GM23338 (cell line): Measurements from ENCODE around the gene MYLK. TPM values are rescaled to one million over a fixed set of nuclear protein-coding genes. Genes with fewer than 3 reads are reported as not detected.

ENCODE experiments used
- ATAC-seq: fragments of 200-7000 bp; cut with Tn5 transposase; 3 replicates; pipeline ENCODE4 v1.9.1; 2020
- DNase-seq: peaks from one replicate; pipeline ENCODE4 v3.0.0-alpha.2; 2015; ENCODE audit warnings: low spot score
- H2AFZ ChIP-seq: fragments of 200-600 bp; sonication (generic); 2 replicates; pipeline ENCODE4 v1.8.0; 2016; ENCODE audit warnings: antibody characterized with exemption, mild to moderate bottlenecking, moderate library complexity
- H3F3A ChIP-seq: fragments of 200-600 bp; sonication (generic); replicated peaks from 2 replicates; pipeline ENCODE4 v1.8.0; 2017; ENCODE audit warnings: antibody characterized with exemption, mixed run types, low read depth
- H3K27ac ChIP-seq: fragments of 200-600 bp; sonication (generic); 2 replicates; pipeline ENCODE4 v1.6.1; 2016; ENCODE audit warnings: low read depth
- H3K27me3 ChIP-seq: fragments of 200-600 bp; sonication (generic); 2 replicates; pipeline ENCODE4 v1.8.0; 2016; ENCODE audit warnings: mild to moderate bottlenecking, mixed run types, moderate library complexity; ENCODE audit not compliant: insufficient read depth
- H3K36me3 ChIP-seq: fragments of 200-600 bp; sonication (generic); 2 replicates; pipeline ENCODE4 v1.8.0; 2016; ENCODE audit warnings: mild to moderate bottlenecking; ENCODE audit not compliant: insufficient read depth
- H3K4me1 ChIP-seq: fragments of 200-600 bp; sonication (generic); 2 replicates; pipeline ENCODE4 v1.8.0; 2016; ENCODE audit warnings: mild to moderate bottlenecking, moderate library complexity; ENCODE audit not compliant: insufficient read depth
- H3K4me2 ChIP-seq: fragments of 200-600 bp; sonication (generic); 2 replicates; pipeline ENCODE4 v1.7.1; 2017; ENCODE audit warnings: mixed run types
- H3K4me3 ChIP-seq: fragments of 200-600 bp; sonication (generic); 2 replicates; pipeline ENCODE4 v1.6.1; 2016; ENCODE audit warnings: mixed run types
- H3K79me2 ChIP-seq: fragments of 200-600 bp; sonication (generic); replicated peaks from 2 replicates; pipeline ENCODE4 v1.8.0; 2017; ENCODE audit warnings: mild to moderate bottlenecking; ENCODE audit not compliant: insufficient read depth
- H3K9me2 ChIP-seq: fragments of 200-600 bp; sonication (generic); 2 replicates; pipeline ENCODE4 v1.8.0; 2017; ENCODE audit not compliant: insufficient read depth
- H4K20me1 ChIP-seq: fragments of 200-600 bp; sonication (generic); replicated peaks from 2 replicates; pipeline ENCODE4 v1.8.0; 2017; ENCODE audit warnings: mild to moderate bottlenecking; ENCODE audit not compliant: insufficient read depth
- H3K27ac Mint-ChIP-seq: 2 replicates; pipeline ENCODE4 v1.8.0; 2020; ENCODE audit warnings: inconsistent platforms, mild to moderate bottlenecking, moderate library complexity, mixed read lengths
- H3K27me3 Mint-ChIP-seq: 3 replicates; pipeline ENCODE4 v1.8.0; 2022; ENCODE audit warnings: low read depth, mild to moderate bottlenecking, moderate library complexity, mixed read lengths, inconsistent platforms; ENCODE audit not compliant: insufficient read depth, poor library complexity
- H3K36me3 Mint-ChIP-seq: 3 replicates; pipeline ENCODE4 v1.8.0; 2021; ENCODE audit warnings: low read depth, mild to moderate bottlenecking, inconsistent platforms, moderate library complexity, mixed read lengths
- H3K4me1 Mint-ChIP-seq: 3 replicates; pipeline ENCODE4 v1.8.0; 2020; ENCODE audit warnings: mild to moderate bottlenecking, inconsistent platforms, mixed read lengths
- H3K4me3 Mint-ChIP-seq: 3 replicates; pipeline ENCODE4 v1.8.0; 2021; ENCODE audit warnings: moderate library complexity, mild to moderate bottlenecking, inconsistent platforms, mixed read lengths
- H3K9me3 Mint-ChIP-seq: 3 replicates; pipeline ENCODE4 v1.8.0; 2020; ENCODE audit warnings: moderate library complexity, mild to moderate bottlenecking, inconsistent platforms, mixed read lengths
- CREB1 ChIP-seq: fragments of 250-450 bp; sonication (Bioruptor Pico); IDR thresholded peaks from 2 replicates; pipeline ENCODE4 v1.5.0; 2020; ENCODE audit warnings: low read depth, mild to moderate bottlenecking, moderate library complexity
- EZH2phosphoT487 ChIP-seq: fragments of 200-600 bp; sonication (generic); IDR thresholded peaks from one replicate; pipeline ENCODE4 v1.8.1; 2018; ENCODE audit warnings: antibody characterized with exemption; ENCODE audit not compliant: unreplicated experiment
- NANOG ChIP-seq: IDR thresholded peaks from 2 replicates; pipeline ENCODE4 v1.6.1; 2016; ENCODE audit warnings: antibody characterized with exemption, borderline replicate concordance
- POLR2AphosphoS5 ChIP-seq: IDR thresholded peaks from 2 replicates; pipeline ENCODE4 v1.6.1; 2016; ENCODE audit warnings: antibody characterized with exemption, low read depth
- ZNF114 ChIP-seq: fragments of 250-450 bp; sonication (Bioruptor Pico); IDR thresholded peaks from 2 replicates; pipeline ENCODE4 v1.5.0; 2020; ENCODE audit warnings: mild to moderate bottlenecking, moderate library complexity
- ZNF331 ChIP-seq: fragments of 250-450 bp; sonication (Bioruptor Pico); IDR thresholded peaks from 2 replicates; pipeline ENCODE4 v1.5.0; 2020; ENCODE audit warnings: low read depth, mild to moderate bottlenecking, moderate library complexity
- polyA plus RNA-seq: library from polyadenylated mRNA; unstranded; fragments of >200 nt; fragmentation: Nextera tagmentation; extraction: Ambion mirVana; gene quantifications from 2 replicates; pipeline ENCODE4 v1.2.1, GENCODE V29; 2016
- total RNA-seq: library from RNA; depleted of rRNA; stranded (reverse); fragments of >200 nt; shearing (Covaris generic); gene quantifications from 2 replicates; pipeline ENCODE4 v1.2.3, GENCODE V29; 2014
- TF ChIP-seq, protein P1 (sequence below): IDR thresholded peaks from one replicate; pipeline ENCODE4 v1.6.1; 2018; ENCODE audit warnings: antibody characterized with exemption; ENCODE audit not compliant: unreplicated experiment
- TF ChIP-seq, protein P2 (sequence below): IDR thresholded peaks from 2 replicates; pipeline ENCODE4 v1.6.1; 2016; ENCODE audit warnings: antibody characterized with exemption
- TF ChIP-seq, protein P3 (sequence below): fragments of 250-450 bp; sonication (Bioruptor Pico); IDR thresholded peaks from 2 replicates; pipeline ENCODE4 v1.5.0; 2020; ENCODE audit warnings: mild to moderate bottlenecking, moderate library complexity

Gene MYLK
- total and polyA plus RNA-seq, 2 experiments from 2014 or later, result 11.5 to 17.9 TPM

DNA sequence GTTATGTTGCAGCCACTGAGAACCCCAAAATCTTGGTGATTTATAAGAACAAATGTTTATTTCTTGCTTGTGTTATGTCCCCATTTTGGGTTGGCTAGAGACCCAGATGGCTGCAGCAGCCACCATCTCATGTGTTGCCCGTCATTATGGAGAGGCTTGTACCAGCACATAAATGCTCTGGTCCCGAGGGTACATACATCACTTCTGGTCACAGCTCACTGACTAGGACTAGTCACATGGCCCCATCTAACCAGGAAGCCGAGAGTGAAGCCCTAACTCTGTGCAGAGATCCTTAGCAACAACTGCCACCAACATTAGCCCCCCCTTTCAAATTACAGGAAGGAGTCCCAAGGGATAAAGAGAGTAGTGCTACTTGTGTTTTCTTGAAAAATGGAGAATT, 273.8 kb downstream of the MYLK start:
- H3F3A ChIP-seq, result no peaks in the 10 kb centered on the region
- DNase-seq (no peak), ATAC-seq (no peak)
- TF ChIP-seq ZNF114 (CRISPR knock-in tag) (no peak), POLR2AphosphoS5 (no peak), EZH2phosphoT487 (no peak), CREB1 (no peak), NANOG (no peak), ZNF331 (CRISPR knock-in tag) (no peak)
- TF ChIP-seq, protein P1, sequence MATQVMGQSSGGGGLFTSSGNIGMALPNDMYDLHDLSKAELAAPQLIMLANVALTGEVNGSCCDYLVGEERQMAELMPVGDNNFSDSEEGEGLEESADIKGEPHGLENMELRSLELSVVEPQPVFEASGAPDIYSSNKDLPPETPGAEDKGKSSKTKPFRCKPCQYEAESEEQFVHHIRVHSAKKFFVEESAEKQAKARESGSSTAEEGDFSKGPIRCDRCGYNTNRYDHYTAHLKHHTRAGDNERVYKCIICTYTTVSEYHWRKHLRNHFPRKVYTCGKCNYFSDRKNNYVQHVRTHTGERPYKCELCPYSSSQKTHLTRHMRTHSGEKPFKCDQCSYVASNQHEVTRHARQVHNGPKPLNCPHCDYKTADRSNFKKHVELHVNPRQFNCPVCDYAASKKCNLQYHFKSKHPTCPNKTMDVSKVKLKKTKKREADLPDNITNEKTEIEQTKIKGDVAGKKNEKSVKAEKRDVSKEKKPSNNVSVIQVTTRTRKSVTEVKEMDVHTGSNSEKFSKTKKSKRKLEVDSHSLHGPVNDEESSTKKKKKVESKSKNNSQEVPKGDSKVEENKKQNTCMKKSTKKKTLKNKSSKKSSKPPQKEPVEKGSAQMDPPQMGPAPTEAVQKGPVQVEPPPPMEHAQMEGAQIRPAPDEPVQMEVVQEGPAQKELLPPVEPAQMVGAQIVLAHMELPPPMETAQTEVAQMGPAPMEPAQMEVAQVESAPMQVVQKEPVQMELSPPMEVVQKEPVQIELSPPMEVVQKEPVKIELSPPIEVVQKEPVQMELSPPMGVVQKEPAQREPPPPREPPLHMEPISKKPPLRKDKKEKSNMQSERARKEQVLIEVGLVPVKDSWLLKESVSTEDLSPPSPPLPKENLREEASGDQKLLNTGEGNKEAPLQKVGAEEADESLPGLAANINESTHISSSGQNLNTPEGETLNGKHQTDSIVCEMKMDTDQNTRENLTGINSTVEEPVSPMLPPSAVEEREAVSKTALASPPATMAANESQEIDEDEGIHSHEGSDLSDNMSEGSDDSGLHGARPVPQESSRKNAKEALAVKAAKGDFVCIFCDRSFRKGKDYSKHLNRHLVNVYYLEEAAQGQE, result no peak
- TF ChIP-seq, protein P2, sequence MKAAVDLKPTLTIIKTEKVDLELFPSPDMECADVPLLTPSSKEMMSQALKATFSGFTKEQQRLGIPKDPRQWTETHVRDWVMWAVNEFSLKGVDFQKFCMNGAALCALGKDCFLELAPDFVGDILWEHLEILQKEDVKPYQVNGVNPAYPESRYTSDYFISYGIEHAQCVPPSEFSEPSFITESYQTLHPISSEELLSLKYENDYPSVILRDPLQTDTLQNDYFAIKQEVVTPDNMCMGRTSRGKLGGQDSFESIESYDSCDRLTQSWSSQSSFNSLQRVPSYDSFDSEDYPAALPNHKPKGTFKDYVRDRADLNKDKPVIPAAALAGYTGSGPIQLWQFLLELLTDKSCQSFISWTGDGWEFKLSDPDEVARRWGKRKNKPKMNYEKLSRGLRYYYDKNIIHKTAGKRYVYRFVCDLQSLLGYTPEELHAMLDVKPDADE, result no peak
- Mint-ChIP-seq H3K27ac (no peak overlapping the region), H3K36me3 (no peaks in the 10 kb centered on the region), H3K4me3 (no peak overlapping the region), H3K27me3 (no peaks in the 10 kb centered on the region), H3K9me3 (no peaks in the 10 kb centered on the region), H3K4me1 (peaks cover 5% of the 10 kb centered on the region; the same call in 1 of the 3 replicates)
- H2AFZ ChIP-seq, result no peak overlapping the region
- no peaks in the 10 kb centered on the region for H3K4me1 ChIP-seq
- H3K79me2 ChIP-seq, result no peaks in the 10 kb centered on the region
- H3K36me3 ChIP-seq, result peaks cover 2% of the 10 kb centered on the region; the same call in 1 of the 2 replicates
- H3K4me2 ChIP-seq, result no peak overlapping the region
- no peak overlapping the region for H3K4me3 ChIP-seq
- H3K9me2 ChIP-seq, result no peaks in the 10 kb centered on the region
- no peaks in the 10 kb centered on the region for H3K27me3 ChIP-seq
- H3K27ac ChIP-seq, result no peak overlapping the region
- 0 out of 2 replicates have a peak, but pooled peaks cover 2% of the 10 kb centered on the region for H4K20me1 ChIP-seq

DNA sequence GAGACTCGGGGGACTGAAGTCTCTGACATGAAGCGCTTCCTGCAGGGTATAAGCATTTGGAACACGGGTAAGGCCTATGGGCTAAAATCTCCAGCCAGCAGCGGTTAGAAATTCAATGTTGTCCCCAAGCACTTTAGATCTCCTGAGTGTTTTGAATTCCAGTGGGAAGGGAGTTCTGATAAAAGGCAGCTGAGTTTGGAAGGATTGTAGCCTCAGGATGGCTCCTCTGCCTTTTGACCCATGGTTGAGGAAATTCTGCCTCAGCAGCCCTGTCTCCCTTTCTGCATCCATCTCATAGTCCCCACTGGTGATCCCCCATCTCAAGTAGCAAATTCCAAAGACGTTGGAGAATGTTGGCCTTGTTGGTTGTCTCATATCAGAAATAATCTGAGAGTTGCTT, 275.1 kb downstream of the MYLK start:
- H3K27ac Mint-ChIP-seq, result no peak overlapping the region
- DNase-seq, result no peak
- no peak overlapping the region for H3K4me3 Mint-ChIP-seq
- H3K4me1 ChIP-seq, result no peaks in the 10 kb centered on the region
- 0 out of 2 replicates have a peak, but pooled peaks cover 2% of the 10 kb centered on the region for H4K20me1 ChIP-seq
- H3K4me2 ChIP-seq, result no peak overlapping the region
- H3K27me3 Mint-ChIP-seq, result no peaks in the 10 kb centered on the region
- H3K9me2 ChIP-seq, result no peaks in the 10 kb centered on the region
- no peaks in the 10 kb centered on the region for H3F3A ChIP-seq
- no peaks in the 10 kb centered on the region for H3K9me3 Mint-ChIP-seq
- H3K36me3 Mint-ChIP-seq, result no peaks in the 10 kb centered on the region
- no peak for ATAC-seq
- TF ChIP-seq ZNF114 (CRISPR knock-in tag), result no peak
- TF ChIP-seq NANOG, result no peak
- TF ChIP-seq, protein P3, sequence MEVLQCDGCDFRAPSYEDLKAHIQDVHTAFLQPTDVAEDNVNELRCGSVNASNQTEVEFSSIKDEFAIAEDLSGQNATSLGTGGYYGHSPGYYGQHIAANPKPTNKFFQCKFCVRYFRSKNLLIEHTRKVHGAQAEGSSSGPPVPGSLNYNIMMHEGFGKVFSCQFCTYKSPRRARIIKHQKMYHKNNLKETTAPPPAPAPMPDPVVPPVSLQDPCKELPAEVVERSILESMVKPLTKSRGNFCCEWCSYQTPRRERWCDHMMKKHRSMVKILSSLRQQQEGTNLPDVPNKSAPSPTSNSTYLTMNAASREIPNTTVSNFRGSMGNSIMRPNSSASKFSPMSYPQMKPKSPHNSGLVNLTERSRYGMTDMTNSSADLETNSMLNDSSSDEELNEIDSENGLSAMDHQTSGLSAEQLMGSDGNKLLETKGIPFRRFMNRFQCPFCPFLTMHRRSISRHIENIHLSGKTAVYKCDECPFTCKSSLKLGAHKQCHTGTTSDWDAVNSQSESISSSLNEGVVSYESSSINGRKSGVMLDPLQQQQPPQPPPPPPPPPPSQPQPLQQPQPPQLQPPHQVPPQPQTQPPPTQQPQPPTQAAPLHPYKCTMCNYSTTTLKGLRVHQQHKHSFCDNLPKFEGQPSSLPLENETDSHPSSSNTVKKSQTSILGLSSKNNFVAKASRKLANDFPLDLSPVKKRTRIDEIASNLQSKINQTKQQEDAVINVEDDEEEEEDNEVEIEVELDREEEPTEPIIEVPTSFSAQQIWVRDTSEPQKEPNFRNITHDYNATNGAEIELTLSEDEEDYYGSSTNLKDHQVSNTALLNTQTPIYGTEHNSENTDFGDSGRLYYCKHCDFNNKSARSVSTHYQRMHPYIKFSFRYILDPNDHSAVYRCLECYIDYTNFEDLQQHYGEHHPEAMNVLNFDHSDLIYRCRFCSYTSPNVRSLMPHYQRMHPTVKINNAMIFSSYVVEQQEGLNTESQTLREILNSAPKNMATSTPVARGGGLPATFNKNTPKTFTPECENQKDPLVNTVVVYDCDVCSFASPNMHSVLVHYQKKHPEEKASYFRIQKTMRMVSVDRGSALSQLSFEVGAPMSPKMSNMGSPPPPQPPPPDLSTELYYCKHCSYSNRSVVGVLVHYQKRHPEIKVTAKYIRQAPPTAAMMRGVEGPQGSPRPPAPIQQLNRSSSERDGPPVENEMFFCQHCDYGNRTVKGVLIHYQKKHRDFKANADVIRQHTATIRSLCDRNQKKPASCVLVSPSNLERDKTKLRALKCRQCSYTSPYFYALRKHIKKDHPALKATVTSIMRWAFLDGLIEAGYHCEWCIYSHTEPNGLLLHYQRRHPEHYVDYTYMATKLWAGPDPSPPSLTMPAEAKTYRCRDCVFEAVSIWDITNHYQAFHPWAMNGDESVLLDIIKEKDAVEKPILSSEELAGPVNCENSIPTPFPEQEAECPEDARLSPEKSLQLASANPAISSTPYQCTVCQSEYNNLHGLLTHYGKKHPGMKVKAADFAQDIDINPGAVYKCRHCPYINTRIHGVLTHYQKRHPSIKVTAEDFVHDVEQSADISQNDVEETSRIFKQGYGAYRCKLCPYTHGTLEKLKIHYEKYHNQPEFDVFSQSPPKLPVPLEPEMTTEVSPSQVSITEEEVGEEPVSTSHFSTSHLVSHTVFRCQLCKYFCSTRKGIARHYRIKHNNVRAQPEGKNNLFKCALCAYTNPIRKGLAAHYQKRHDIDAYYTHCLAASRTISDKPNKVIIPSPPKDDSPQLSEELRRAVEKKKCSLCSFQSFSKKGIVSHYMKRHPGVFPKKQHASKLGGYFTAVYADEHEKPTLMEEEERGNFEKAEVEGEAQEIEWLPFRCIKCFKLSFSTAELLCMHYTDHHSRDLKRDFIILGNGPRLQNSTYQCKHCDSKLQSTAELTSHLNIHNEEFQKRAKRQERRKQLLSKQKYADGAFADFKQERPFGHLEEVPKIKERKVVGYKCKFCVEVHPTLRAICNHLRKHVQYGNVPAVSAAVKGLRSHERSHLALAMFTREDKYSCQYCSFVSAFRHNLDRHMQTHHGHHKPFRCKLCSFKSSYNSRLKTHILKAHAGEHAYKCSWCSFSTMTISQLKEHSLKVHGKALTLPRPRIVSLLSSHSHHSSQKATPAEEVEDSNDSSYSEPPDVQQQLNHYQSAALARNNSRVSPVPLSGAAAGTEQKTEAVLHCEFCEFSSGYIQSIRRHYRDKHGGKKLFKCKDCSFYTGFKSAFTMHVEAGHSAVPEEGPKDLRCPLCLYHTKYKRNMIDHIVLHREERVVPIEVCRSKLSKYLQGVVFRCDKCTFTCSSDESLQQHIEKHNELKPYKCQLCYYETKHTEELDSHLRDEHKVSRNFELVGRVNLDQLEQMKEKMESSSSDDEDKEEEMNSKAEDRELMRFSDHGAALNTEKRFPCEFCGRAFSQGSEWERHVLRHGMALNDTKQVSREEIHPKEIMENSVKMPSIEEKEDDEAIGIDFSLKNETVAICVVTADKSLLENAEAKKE (CRISPR knock-in tag), result no peak
- TF ChIP-seq ZNF331 (CRISPR knock-in tag), result no peak
- TF ChIP-seq, protein P2, result no peak
- TF ChIP-seq CREB1, result no peak
- no peak for TF ChIP-seq EZH2phosphoT487
- H3K36me3 ChIP-seq, result peaks cover 2% of the 10 kb centered on the region; the same call in 1 of the 2 replicates
- H3K4me3 ChIP-seq, result no peak overlapping the region
- no peaks in the 10 kb centered on the region for H3K27me3 ChIP-seq
- peaks cover 5% of the 10 kb centered on the region; the same call in 1 of the 3 replicates for H3K4me1 Mint-ChIP-seq
- no peak overlapping the region for H3K27ac ChIP-seq
- H3K79me2 ChIP-seq, result no peaks in the 10 kb centered on the region
- no peak overlapping the region for H2AFZ ChIP-seq
